Fibroblast of villous mesenchyme (primary cell): ENCODE results near the gene CAMK2N1. TPM values are rescaled to one million over a fixed set of nuclear protein-coding genes. Genes with fewer than 3 reads are reported as not detected.

Source experiments
- DNase-seq: peaks from one replicate; pipeline ENCODE4 v3.0.0-alpha.2; 2010; ENCODE audit warnings: low read depth
- H3K4me3 ChIP-seq: 2 replicates; pipeline ENCODE4 v1.5.1; 2011; ENCODE audit warnings: low read depth, mild to moderate bottlenecking, low read length
- CTCF ChIP-seq: IDR thresholded peaks from 2 replicates; pipeline ENCODE4 v1.5.1; 2012; ENCODE audit warnings: low read depth, mild to moderate bottlenecking, low read length; ENCODE audit not compliant: insufficient read depth
- total RNA-seq: library from RNA; depleted of rRNA; stranded (reverse); fragments of >200 nt; gene quantifications from 2 replicates; pipeline ENCODE4 v1.2.3, GENCODE V29; 2012

Gene CAMK2N1
- total RNA-seq, 1 donor: 9.5 TPM

- peak; percentile 47 for DNase-seq
- TF ChIP-seq CTCF: no peak
- no peak overlapping the region for H3K4me3 ChIP-seq
These were observed 8.5 kb downstream of the CAMK2N1 start for GRCh38 chr1:20477348-20478056.

GRCh38 chr1:20476265-20477038 lies 9.6 kb downstream of the CAMK2N1 start:
- no peak for TF ChIP-seq CTCF
- no peak overlapping the region for H3K4me3 ChIP-seq
- DNase-seq: peak; percentile 65

- TF ChIP-seq CTCF: no peak
- DNase-seq: no peak
- no peak overlapping the region for H3K4me3 ChIP-seq
These were observed 11.0 kb downstream of the CAMK2N1 start for GRCh38 chr1:20474996-20475395.

GRCh38 chr1:20474333-20474975 lies 11.6 kb downstream of the CAMK2N1 start:
- no peak overlapping the region for H3K4me3 ChIP-seq
- DNase-seq: no peak
- TF ChIP-seq CTCF: no peak

- no peak for DNase-seq
- no peak overlapping the region for H3K4me3 ChIP-seq
- TF ChIP-seq CTCF: no peak
These were observed 12.1 kb downstream of the CAMK2N1 start for GRCh38 chr1:20473894-20474293.

- H3K4me3 ChIP-seq: peak overlapping the region; percentile 19
- DNase-seq: peak; percentile 73
- no peak for TF ChIP-seq CTCF
These were observed 12.9 kb downstream of the CAMK2N1 start for GRCh38 chr1:20472860-20473711.
